Psoas muscle (tissue), 8 donors: ENCODE measurements around the gene DCHS2. TPM values are rescaled to one million over a fixed set of nuclear protein-coding genes. Genes with fewer than 3 reads are reported as not detected.

Experiments used
- ATAC-seq, 4 donors: fragments of 200-7000 bp; cut with Tn5 transposase; one replicate each; pipeline ENCODE4 v1.9.1; 2020; ENCODE audit warnings: moderate library complexity in 3 of 4, mild to moderate bottlenecking in 2 of 4
- DNase-seq, 2 donors: peaks; one replicate each; pipeline ENCODE4 v3.0.0-alpha.2; 2020
- H3K27ac ChIP-seq: fragments of 200-600 bp; one replicate; pipeline ENCODE4 v1.8.0; 2022
- H3K27me3 ChIP-seq, 3 donors: fragments of 200-600 bp in 1 of 3; one replicate each; pipeline versions ENCODE4 v1.6.1 to v1.8.0; 2013 to 2022; ENCODE audit warnings: low read length in 2 of 3, mild to moderate bottlenecking in 2 of 3, moderate library complexity in 1 of 3; ENCODE audit not compliant: insufficient read depth in 3 of 3
- H3K36me3 ChIP-seq, 2 donors: fragments of 200-600 bp in 1 of 2; one replicate each; pipeline versions ENCODE4 v1.6.1 to v1.8.0; 2013 to 2022; ENCODE audit warnings: low read depth in 1 of 2, mild to moderate bottlenecking in 1 of 2, moderate library complexity in 1 of 2; ENCODE audit not compliant: insufficient read depth in 1 of 2
- H3K4me1 ChIP-seq: fragments of 200-600 bp; one replicate; pipeline ENCODE4 v1.8.0; 2022
- H3K4me3 ChIP-seq: fragments of 200-600 bp; one replicate; pipeline ENCODE4 v1.8.0; 2022; ENCODE audit warnings: mild to moderate bottlenecking
- H3K9me3 ChIP-seq: fragments of 200-600 bp; one replicate; pipeline ENCODE4 v1.8.0; 2022
- CTCF ChIP-seq: fragments of 200-600 bp; IDR thresholded peaks from one replicate; pipeline ENCODE4 v1.8.0; 2022; ENCODE audit warnings: antibody characterized with exemption
- WGBS, 3 donors: extraction: QIAGEN DNeasy Blood & Tissue Kit; methylation state at CpG; one replicate each; pipeline versions ENCODE4 v1.1.6 to v1.1.7; 2013; 5-methylcytosine and 5-hydroxymethylcytosine counted together
- intact Hi-C, 2 donors: fragments of 100-400 bp; cut with DNase I; formaldehyde crosslinking; loops; one replicate each; pipeline versions ENCODE4 v1.11.0 to v1.14.2; 2022
- polyA plus RNA-seq, 3 donors: library from polyadenylated mRNA; stranded (reverse); fragments of 200-250 nt; gene quantifications; one replicate each; pipeline ENCODE4 v1.2.3, GENCODE V29; 2013
- total RNA-seq, 4 donors: library from RNA; stranded (reverse); fragmentation: NEBNext Ultra II Directional in 2 of 4; extraction: Animal tissue kit (Norgen Biotek cat#: 25700) in 2 of 4; gene quantifications; one replicate each; pipeline versions ENCODE4 v1.2.1 to v1.2.4, GENCODE V29; 2021 to 2023
- donor health status: healthy with polysubstance abuse.
- donor health status: DM: no; HTN: no; CAD: no; lungs with moderate emphysema.
- donor health status: Bipolar disorder and iron deficiency.
- donor health status: healthy.
- donor health status: DM: yes; HTN: yes; CAD: no.
- donor health status: DM: no; HTN: no; CAD: no.
- donor health status: DM: no; HTN: no; CAD: no.
- donor health status: DM: yes; HTN: yes; CAD: no.

Gene DCHS2
- total and polyA plus RNA-seq, 7 donors = 0.01 to 0.84 (median 0.16) TPM; not detected in 1

- no peak for TF ChIP-seq CTCF
- intact Hi-C loops = loop anchor here in 1 of 2 donors (10.0 kb wide), 1 partner anchor 531 kb away; the partner anchor contains the start of gene SFRP2
- Histone ChIP-seq H3K9me3 (peaks cover 8% of the 10 kb centered on the region), H3K4me3 (no peak overlapping the region), H3K27ac (no peak overlapping the region), H3K36me3 (no peaks in the 10 kb centered on the region), H3K27me3 (no peaks in the 10 kb centered on the region), H3K4me1 (no peaks in the 10 kb centered on the region)
- ATAC-seq (no peak), DNase-seq (no peak)
Measured at GRCh38 chr4:154315741-154316140, 175.9 kb downstream of the DCHS2 start.

GRCh38 chr4:154314248-154314647 lies 177.4 kb downstream of the DCHS2 start:
- H3K36me3 ChIP-seq = no peaks in the 10 kb centered on the region
- TF ChIP-seq CTCF = no peak
- H3K27me3 ChIP-seq = no peaks in the 10 kb centered on the region
- no peak overlapping the region for H3K27ac ChIP-seq
- intact Hi-C loops = loop anchor here in 1 of 2 donors (10.0 kb wide), 1 partner anchor 529 kb away; the partner anchor contains the start of gene SFRP2
- H3K9me3 ChIP-seq = peaks cover 8% of the 10 kb centered on the region
- no peaks in the 10 kb centered on the region for H3K4me1 ChIP-seq
- 29 to 41% (median 40%) methylated on average over 4 of the region's 4 CpGs for WGBS, 3 donors
- H3K4me3 ChIP-seq = no peak overlapping the region
- ATAC-seq = no peak
- no peak for DNase-seq

- intact Hi-C loops = loop anchor here in 1 of 2 donors (10.0 kb wide), 1 partner anchor 528 kb away; the partner anchor contains the start of gene SFRP2
- Histone ChIP-seq H3K27me3 (no peaks in the 10 kb centered on the region), H3K9me3 (no peaks in the 10 kb centered on the region), H3K4me3 (no peak overlapping the region), H3K27ac (no peak overlapping the region), H3K36me3 (no peaks in the 10 kb centered on the region), H3K4me1 (no peaks in the 10 kb centered on the region)
- TF ChIP-seq CTCF = no peak
- DNase-seq (no peak), ATAC-seq (no peak)
- 65 to 69% (median 69%) methylated on average over 5 of the region's 5 CpGs for WGBS, 3 donors
Measured at GRCh38 chr4:154313004-154313585, 178.5 kb downstream of the DCHS2 start.

- Histone ChIP-seq H3K4me3 (no peak overlapping the region), H3K27me3 (no peaks in the 10 kb centered on the region), H3K4me1 (no peaks in the 10 kb centered on the region), H3K36me3 (no peaks in the 10 kb centered on the region), H3K9me3 (no peaks in the 10 kb centered on the region), H3K27ac (no peak overlapping the region)
- 82 to 85% (median 84%) methylated on average over 7 of the region's 7 CpGs for WGBS, 3 donors
- ATAC-seq (no peak), DNase-seq (no peak)
- intact Hi-C loops = loop anchor here in 1 of 2 donors (10.0 kb wide), 1 partner anchor 527 kb away; the partner anchor contains the start of gene SFRP2
- no peak for TF ChIP-seq CTCF
Measured at GRCh38 chr4:154312246-154312645, 179.4 kb downstream of the DCHS2 start.

GRCh38 chr4:154310578-154310977 lies 181.0 kb downstream of the DCHS2 start:
- ATAC-seq (no peak), DNase-seq (no peak)
- Histone ChIP-seq H3K4me3 (no peak overlapping the region), H3K36me3 (no peaks in the 10 kb centered on the region), H3K27ac (no peak overlapping the region), H3K27me3 (no peaks in the 10 kb centered on the region), H3K9me3 (no peaks in the 10 kb centered on the region), H3K4me1 (no peaks in the 10 kb centered on the region)
- no peak for TF ChIP-seq CTCF
- intact Hi-C loops = loop anchor here in 1 of 2 donors (10.0 kb wide), 1 partner anchor 526 kb away; the partner anchor contains the start of gene SFRP2
